ENCODE measurements around the gene STN1. TPM values are rescaled to one million over a fixed set of nuclear protein-coding genes. Genes with fewer than 3 reads are reported as not detected.

The STN1 gene
- total and polyA plus RNA-seq, 7 donors, result 15.3 to 22.7 (median 18.3) TPM

- peak; percentile 76 for TF ChIP-seq CTCF (IDR thresholded peaks at IDR 0.05)
- no peaks in the 10 kb centered on the region for H3K27me3 ChIP-seq (ENCODE audit: insufficient read depth in 3 of 3, low read length in 2 of 3)
- 54 to 60% (median 54%) methylated on average over 15 of the region's 15 CpGs for WGBS, 3 donors
- no peak overlapping the region for H3K4me3 ChIP-seq
- DNase-seq (no peak), ATAC-seq (peak; percentile 62 to 79 (median 71))
- no peaks in the 10 kb centered on the region for H3K9me3 ChIP-seq
- H3K4me1 ChIP-seq, result peaks cover 8% of the 10 kb centered on the region
- no peak overlapping the region for H3K27ac ChIP-seq
- intact Hi-C loops (cut with DNase I), result loop anchor here (1.0 to 10.0 kb wide), 5 partner anchors 102 to 265 kb away; no protein-coding TSS in a partner anchor
- H3K36me3 ChIP-seq (ENCODE audit: insufficient read depth in 1 of 2, low read depth in 1 of 2), result no peaks in the 10 kb centered on the region
Observed at GRCh38 chr10:103859161-103860086, 58.6 kb downstream of the STN1 start.

GRCh38 chr10:103858360-103858759, 59.6 kb downstream of the STN1 start:
- DNase-seq (no peak), ATAC-seq (no peak)
- intact Hi-C loops (cut with DNase I), result loop anchor here (2.0 to 10.0 kb wide), 3 partner anchors 146 to 264 kb away; no protein-coding TSS in a partner anchor
- H3K27ac ChIP-seq, result no peak overlapping the region
- WGBS, 3 donors, result 79 to 96% (median 92%) methylated on average over 5 of the region's 5 CpGs
- peaks cover 18% of the 10 kb centered on the region for H3K4me1 ChIP-seq
- H3K9me3 ChIP-seq, result no peaks in the 10 kb centered on the region
- H3K27me3 ChIP-seq (ENCODE audit: insufficient read depth in 3 of 3, low read length in 2 of 3), result no peaks in the 10 kb centered on the region
- no peaks in the 10 kb centered on the region for H3K36me3 ChIP-seq (ENCODE audit: insufficient read depth in 1 of 2, low read depth in 1 of 2)
- H3K4me3 ChIP-seq, result no peak overlapping the region
- TF ChIP-seq CTCF (IDR thresholded peaks at IDR 0.05), result no peak

- TF ChIP-seq CTCF (IDR thresholded peaks at IDR 0.05), result no peak
- WGBS, 3 donors, result 83 to 93% (median 87%) methylated on average over 5 of the region's 5 CpGs
- peaks cover 34% of the 10 kb centered on the region for H3K4me1 ChIP-seq
- intact Hi-C loops (cut with DNase I), result loop anchor here (10.0 kb wide), 2 partner anchors 252 to 262 kb away; no protein-coding TSS in a partner anchor
- DNase-seq (no peak), ATAC-seq (no peak)
- no peak overlapping the region for H3K27ac ChIP-seq
- H3K4me3 ChIP-seq, result no peak overlapping the region
- no peaks in the 10 kb centered on the region for H3K9me3 ChIP-seq
- H3K36me3 ChIP-seq (ENCODE audit: insufficient read depth in 1 of 2, low read depth in 1 of 2), result no peaks in the 10 kb centered on the region
- H3K27me3 ChIP-seq (ENCODE audit: insufficient read depth in 3 of 3, low read length in 2 of 3), result no peaks in the 10 kb centered on the region
Observed at GRCh38 chr10:103856797-103857170, 61.2 kb downstream of the STN1 start.

- no peaks in the 10 kb centered on the region for H3K36me3 ChIP-seq (ENCODE audit: insufficient read depth in 1 of 2, low read depth in 1 of 2)
- peaks cover 41% of the 10 kb centered on the region for H3K4me1 ChIP-seq
- ATAC-seq (no peak), DNase-seq (no peak)
- peak overlapping the region; percentile 88 for H3K27ac ChIP-seq
- no peak for TF ChIP-seq CTCF (IDR thresholded peaks at IDR 0.05)
- H3K27me3 ChIP-seq (ENCODE audit: insufficient read depth in 3 of 3, low read length in 2 of 3), result no peaks in the 10 kb centered on the region
- no peaks in the 10 kb centered on the region for H3K9me3 ChIP-seq
- H3K4me3 ChIP-seq, result peak overlapping the region; percentile 96
- WGBS, 3 donors, result 24 to 50% (median 33%) methylated on average over 15 to 34 of the region's 34 CpGs
- intact Hi-C loops (cut with DNase I), result loop anchor here (10.0 kb wide), 2 partner anchors 251 to 261 kb away; no protein-coding TSS in a partner anchor
Observed at GRCh38 chr10:103855852-103856796, 61.9 kb downstream of the STN1 start.
